ENCODE measurements around the gene COX4I1. TPM values are rescaled to one million over a fixed set of nuclear protein-coding genes. Genes with fewer than 3 reads are reported as not detected.

The COX4I1 gene
- total RNA-seq, 1 experiment from 2014 or later = 839 TPM

- Histone ChIP-seq H2AFZ (ENCODE audit: low read depth, low read length, poor library complexity, severe bottlenecking) (no peak overlapping the region), H3K9me2 (ENCODE audit: insufficient read depth) (no peaks in the 10 kb centered on the region), H3K4me2 (ENCODE audit: low read length) (no peak overlapping the region), H3K4me3 (replicated peaks in 1 of 2; ENCODE audit: low read depth in 1 of 2, low read length in 2 of 2) (no peak overlapping the region), H3K4me1 (ENCODE audit: control insufficient read depth in 1 of 2, insufficient read depth in 2 of 2, low read length in 2 of 2) (no peaks in the 10 kb centered on the region), H3K9ac (ENCODE audit: low read length) (no peak overlapping the region), H3K36me3 (ENCODE audit: control insufficient read depth in 1 of 2, insufficient read depth in 2 of 2, low read length in 2 of 2) (no peaks in the 10 kb centered on the region), H3K79me2 (ENCODE audit: insufficient read depth, low read length) (no peaks in the 10 kb centered on the region), H3K27me3 (ENCODE audit: insufficient read depth, low read length) (peaks cover 7% of the 10 kb centered on the region; the same call in 1 of the 2 replicates), H4K20me1 (ENCODE audit: insufficient read depth) (no peaks in the 10 kb centered on the region), H3K9me3 (ENCODE audit: control insufficient read depth in 1 of 2, insufficient read depth in 1 of 2, low read depth in 1 of 2, low read length in 2 of 2) (no peaks in the 10 kb centered on the region), H3K27ac (ENCODE audit: low read depth, low read length) (no peak overlapping the region)
- intact Hi-C loops (cut with micrococcal nuclease) = no loop called here
- no peak for DNase-seq (ENCODE audit: low read depth, low spot score)
- ATAC-seq = no peak
- ChIA-PET CTCF (no interaction called here), RAD21 (ENCODE audit: low non-redundant PET in 1 of 2, low total read pairs in 2 of 2, uncharacterized antibody in 2 of 2, unreplicated experiment in 2 of 2) (interaction anchor here in 1 of 2 experiments (0.6 kb wide), 1 partner anchor 139 kb away, joined by 3 read pairs; no protein-coding TSS in a partner anchor), POLR2A (no interaction called here)
- TF ChIP-seq ATF3 (IDR thresholded peaks at IDR 0.05) (no peak), EGR1 (IDR thresholded peaks at IDR 0.05; ENCODE audit: low read depth) (no peak), ELF1 (IDR thresholded peaks at IDR 0.05; ENCODE audit: borderline replicate concordance, low read depth) (no peak), ZBTB33 (IDR thresholded peaks at IDR 0.05; ENCODE audit: extremely low read depth, insufficient replicate concordance, low read length) (no peak), CTCF (IDR thresholded peaks at IDR 0.05 in 2 of 3, conservative IDR thresholded peaks at IDR 0.05 in 1 of 3; ENCODE audit: borderline replicate concordance in 1 of 3, insufficient read depth in 1 of 3, low read depth in 2 of 3, low read length in 2 of 3) (no peak), SRF (IDR thresholded peaks at IDR 0.05; ENCODE audit: low read depth) (no peak), POLR2A (IDR thresholded peaks at IDR 0.05; ENCODE audit: borderline replicate concordance, extremely low read depth, insufficient read depth, insufficient read length) (no peak), RAD21 (IDR thresholded peaks at IDR 0.05; ENCODE audit: low read depth) (no peak), CEBPB (IDR thresholded peaks at IDR 0.05; ENCODE audit: low read depth) (no peak)
- BruUV-seq (replicated peaks) = no TSS peak
Measured at GRCh38 chr16:85842848-85843247, 43.4 kb downstream of the COX4I1 start.

Data from HCT116 (cell line).